ENCODE data around the gene SESTD1.

- TF ChIP-seq CTCF (conservative IDR thresholded peaks at IDR 0.05; ENCODE audit: low read length): no peak
- TF ChIP-seq EZH2phosphoT487 (IDR thresholded peaks at IDR 0.05; ENCODE audit: borderline replicate concordance, low read depth, low read length): no peak
Measured at GRCh38 chr2:179265082-179265510, 464 bp upstream of the SESTD1 start.
